ENCODE results near the gene PDCD1LG2.
"Not testable (repeated sequence)": the region's sequence is repeated elsewhere in the genome, so short reads cannot be mapped to it uniquely, and the experiment has no call there.

The PDCD1LG2 gene

DNA sequence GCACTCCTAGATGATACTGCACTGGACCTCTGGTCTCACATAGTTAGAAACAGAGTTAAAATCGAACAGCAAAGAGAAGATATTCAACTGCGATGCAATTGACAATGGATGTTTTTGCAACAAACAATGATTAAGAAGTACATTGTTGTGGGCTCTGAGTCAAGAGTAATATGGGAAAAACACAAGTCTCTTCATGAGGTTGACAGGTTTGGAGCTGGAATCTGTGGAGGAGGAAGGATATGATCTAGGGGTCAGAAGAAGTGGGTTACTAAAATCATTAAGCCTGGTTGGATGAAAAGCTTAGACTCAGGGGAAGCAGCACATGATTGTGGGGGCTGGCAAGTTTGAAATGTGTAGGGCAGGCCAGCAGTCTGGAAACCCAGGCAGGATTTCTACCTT, 53.1 kb downstream of the PDCD1LG2 start:
- peak; percentile 35 for DNase-seq (ENCODE audit: low read depth, low spot score)

DNA sequence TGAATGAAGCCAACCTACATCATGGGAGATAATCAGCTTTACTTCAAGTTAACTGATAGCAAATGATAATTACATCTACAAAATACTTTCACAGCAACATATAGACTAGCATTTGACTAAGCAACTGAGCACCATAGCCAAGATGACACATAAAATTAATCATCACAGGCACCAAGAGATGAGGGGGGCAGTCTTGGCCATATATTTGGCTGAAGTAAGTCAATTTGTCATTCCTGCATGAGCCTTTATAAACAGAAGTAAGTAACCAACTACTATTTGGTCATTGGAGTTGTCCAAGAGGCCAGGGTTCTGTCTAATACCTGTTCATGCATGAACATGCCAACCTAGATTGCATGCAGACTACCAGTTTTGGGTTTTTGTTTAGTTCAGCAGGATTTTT, 53.6 kb downstream of the PDCD1LG2 start:
- DNase-seq (ENCODE audit: low read depth, low spot score): peak; percentile 29

DNA sequence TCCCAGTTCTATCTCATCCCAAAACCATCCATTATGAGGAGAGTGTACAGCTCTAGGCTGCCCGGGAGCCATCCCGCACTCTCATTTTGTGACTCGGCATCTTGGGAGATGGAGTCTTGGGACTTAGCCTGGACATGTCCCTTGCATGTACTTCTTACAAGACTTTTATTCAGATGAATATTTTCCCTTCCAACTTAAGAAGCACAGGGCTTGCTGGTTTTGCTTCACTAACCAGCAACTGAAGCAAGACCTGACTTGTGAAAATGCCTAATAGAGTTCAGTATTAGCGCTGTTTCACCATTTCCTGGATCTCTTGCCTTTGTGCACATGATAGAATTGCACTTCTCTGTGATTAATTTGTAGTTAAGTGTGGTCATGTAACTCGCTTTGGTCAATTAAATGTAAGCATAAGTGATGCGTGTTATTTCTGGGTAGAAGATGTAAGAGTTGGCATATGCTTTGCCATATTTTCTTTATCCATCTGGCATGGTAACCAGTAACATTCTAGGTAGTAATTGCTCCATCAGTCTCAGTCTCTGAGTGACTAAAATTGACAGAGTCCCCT, 55.8 kb downstream of the PDCD1LG2 start:
- no peak for DNase-seq (ENCODE audit: low read depth, low spot score)

DNA sequence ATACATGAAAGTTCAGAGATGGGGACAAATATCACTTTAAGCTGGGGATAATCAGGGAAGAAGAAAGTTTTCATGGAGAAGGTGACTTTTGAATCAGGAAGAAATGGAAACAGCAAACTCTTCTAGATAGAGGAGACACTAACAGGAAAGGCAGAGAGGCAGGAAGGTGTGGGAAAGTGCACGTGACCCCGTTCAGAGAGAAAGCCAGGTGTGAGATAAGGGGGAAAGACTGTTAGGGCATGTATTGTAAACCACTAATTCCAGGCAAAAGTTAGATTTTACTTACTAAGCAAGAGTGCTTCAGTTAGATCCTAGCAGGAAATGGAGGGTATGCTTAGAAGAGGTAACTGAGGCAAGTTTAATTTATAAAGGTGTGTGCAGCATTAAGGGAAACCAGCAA, 58.5 kb downstream of the PDCD1LG2 start:
- no peak for DNase-seq (ENCODE audit: low read depth, low spot score)

DNA sequence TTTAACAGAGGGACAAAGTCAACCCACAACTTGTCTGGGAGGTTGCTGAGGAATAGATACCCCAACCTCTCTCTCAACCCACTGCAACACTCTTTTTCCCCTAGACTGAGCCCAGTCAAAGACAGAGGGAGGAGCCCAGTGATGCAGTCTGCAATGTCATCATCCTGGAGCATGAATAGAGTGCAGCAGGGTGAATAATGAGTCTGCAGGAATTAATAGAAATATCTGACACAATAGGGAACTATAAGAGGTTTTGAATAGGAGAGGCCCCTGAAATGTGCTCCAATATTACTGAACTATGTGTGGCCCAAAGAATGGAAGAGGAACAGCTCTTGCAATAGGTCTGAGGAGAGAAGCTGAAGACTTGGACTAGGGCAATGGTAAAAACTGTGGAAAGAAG, 59.1 kb downstream of the PDCD1LG2 start:
- DNase-seq (ENCODE audit: low read depth, low spot score): no peak

DNA sequence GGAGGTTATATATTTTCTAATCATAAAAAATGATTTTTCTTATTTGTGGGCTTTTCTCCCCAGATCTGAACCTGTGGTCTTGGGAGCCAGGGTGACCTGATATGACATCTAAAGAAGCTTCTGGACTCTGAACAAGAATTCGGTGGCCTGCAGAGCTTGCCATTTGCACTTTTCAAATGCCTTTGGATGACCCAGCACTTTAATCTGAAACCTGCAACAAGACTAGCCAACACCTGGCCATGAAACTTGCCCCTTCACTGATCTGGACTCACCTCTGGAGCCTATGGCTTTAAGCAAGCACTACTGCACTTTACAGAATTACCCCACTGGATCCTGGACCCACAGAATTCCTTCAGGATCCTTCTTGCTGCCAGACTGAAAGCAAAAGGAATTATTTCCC, 59.6 kb downstream of the PDCD1LG2 start:
- no peak for DNase-seq (ENCODE audit: low read depth, low spot score)

DNA sequence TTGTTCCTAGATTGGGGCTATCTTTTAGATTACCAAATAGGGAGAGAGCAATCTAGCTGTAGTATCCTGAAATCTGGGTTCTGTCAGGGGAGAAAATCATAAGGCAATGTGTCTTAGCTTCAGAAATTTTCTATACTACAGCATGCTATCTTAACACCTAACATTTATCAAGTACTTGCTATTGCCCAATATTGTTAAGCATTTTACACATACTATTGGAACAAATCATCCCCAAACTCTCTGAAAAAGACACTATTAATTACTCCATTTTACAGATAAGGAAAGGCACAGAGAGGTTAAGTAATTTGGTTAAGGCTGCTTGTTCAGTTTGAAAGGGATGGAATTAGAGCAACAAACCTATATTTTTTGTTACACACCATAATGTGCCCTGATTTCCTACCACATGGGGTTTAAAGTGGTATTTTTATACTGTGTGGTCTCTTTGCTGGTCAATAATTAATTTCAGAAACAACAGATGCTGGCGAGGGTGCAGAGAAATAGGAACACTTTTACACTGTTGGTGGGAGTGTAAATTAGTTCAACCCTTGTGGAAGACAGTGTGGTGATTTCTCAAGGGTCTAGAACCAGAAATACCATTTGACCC, 61.4 kb downstream of the PDCD1LG2 start:
- DNase-seq (ENCODE audit: low read depth, low spot score): no peak

DNA sequence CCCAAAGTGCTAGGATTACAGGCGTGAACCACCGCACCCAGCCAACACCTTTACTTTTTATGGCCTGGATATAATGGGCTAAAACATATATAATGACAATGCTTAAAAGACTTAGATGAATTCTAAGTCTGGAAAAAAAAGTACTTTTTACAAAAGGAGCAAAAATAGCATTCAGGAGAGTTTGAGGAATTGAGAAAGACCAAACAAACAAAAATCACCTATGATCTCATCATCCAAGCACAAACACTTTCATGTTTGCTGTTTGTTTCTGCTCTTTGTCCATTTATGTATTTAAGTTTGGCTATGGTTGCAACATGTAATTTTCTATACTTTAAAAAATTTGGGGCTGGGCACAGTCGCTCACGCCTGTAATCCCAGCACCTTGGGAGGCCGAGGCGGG, 63.8 kb downstream of the PDCD1LG2 start:
- DNase-seq (ENCODE audit: low read depth, low spot score): no peak

DNA sequence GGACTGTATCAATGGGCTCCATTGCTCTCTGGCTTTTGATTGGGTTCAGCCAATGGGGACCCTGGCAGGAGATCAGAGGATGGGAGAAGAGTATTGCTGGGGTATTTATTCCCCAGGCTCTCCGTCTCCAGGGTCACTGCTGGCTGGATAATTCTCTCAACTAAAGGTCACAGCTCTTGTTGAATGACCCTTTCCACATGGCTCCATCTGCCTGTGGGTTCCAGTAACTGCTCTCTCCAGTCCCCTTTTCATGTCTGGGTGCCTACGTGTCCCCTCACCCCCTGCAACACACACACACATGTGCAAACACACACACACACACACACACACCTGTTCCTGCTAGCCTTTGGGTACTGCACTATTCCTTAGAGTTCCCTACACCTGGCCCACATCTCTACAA, 64.7 kb downstream of the PDCD1LG2 start:
- no peak for DNase-seq (ENCODE audit: low read depth, low spot score)

DNA sequence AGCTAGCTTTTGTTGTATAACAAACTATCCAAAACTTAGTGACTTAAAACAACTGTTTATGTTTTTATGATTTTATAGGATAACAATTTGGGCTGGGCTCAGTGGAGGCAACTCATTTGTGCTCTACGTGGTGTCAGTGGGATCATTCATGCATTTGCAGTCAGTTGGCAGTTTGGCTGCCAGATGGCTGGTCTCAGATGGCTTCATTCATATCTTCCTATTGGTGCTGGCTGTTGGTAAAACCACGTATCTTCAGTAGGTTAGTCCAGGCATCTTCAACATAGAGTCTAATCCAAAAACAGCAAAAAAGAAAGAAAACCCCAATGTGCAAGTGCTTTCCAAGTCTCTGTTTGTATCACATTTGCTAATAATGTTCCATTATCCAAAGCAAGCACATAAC, 66.9 kb downstream of the PDCD1LG2 start:
- DNase-seq (ENCODE audit: low read depth, low spot score): no peak

DNA sequence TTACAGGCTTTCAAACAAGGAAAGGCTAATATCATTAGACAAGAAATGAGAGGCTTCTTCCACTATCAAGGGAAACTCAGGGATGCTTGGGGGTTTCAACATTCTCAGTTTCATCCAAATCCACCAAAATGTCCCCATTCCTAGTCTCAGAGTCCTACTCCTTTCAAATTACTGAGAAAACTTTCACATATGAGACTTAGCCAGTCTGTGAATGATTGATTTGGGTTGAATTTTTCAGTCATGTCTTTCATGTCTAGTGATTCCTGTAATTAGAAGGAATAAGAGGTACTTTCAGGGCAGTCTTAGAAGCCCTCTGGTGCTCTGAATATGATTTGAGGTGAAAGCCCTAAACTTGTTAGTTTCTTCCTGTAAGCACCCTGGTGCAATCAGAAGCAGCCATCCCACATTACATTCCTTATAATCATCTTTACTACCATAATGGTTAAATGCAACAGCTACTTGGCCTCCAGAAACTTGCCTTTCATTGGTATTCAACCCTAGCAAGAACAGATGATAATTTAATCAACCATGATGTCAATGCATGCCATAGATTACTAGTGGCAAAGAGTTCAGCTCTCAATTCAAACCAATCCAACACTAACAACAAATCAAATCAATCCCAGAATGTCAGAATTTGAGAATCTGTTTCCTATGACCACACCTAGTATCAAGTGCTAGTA, 67.8 kb downstream of the PDCD1LG2 start:
- DNase-seq (ENCODE audit: low read depth, low spot score): peak; percentile 28

DNA sequence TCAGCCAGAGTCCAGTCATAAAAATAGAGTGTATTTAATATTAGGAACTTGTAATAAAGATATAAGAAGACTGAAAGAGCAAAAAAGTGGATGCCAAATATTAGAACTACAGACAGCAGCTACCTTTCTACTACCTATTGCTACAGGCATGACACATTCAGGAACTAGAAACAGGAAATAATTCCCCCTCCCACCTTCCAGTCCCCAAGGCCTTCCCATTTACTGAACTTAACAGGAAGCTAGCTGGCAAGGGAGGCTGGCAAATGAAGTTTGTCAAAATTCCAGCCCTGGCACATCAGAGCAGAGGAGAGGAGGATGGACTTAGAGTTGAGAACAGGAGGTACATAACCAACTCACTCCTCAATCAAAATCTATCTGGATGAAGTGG, 68.4 kb downstream of the PDCD1LG2 start:
- DNase-seq (ENCODE audit: low read depth, low spot score): no peak

DNA sequence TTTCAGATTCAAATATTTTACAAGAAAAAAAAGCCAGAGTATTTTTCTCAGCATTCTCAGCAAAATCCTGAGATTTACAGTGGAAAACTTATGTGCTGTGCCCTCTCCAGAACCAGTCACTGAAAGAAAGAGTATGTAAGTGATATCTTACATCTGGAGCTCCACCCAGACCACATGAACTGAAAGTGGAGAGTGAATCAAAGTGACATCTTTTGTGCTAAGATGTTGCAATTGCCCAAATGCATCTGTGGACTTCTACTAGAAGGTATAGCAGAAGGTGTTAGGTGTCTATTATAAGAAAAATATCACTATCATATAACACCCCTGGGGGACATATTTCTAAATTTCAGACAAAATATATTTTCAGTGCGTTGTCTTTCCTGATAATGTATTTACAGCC, 69.5 kb downstream of the PDCD1LG2 start:
- DNase-seq (ENCODE audit: low read depth, low spot score): no peak

DNA sequence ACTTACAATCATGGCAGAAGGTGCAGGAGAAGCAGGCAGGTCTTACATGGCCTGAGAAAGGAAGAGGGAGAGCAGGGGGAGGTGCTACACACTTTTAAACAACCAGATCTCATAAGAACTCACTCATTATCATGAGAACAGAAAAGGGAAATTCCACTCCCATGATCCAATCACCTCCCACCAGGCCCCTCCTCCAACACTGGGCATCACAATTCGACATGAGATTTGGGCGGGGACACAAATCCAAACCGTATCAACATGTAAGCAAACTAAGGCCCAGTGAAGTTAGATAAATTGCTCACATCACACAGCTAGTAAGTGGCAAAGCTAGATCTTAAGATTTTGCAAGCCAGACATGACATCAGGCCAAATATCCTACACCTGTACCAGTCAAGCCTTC, 70.3 kb downstream of the PDCD1LG2 start:
- DNase-seq (ENCODE audit: low read depth, low spot score): no peak

DNA sequence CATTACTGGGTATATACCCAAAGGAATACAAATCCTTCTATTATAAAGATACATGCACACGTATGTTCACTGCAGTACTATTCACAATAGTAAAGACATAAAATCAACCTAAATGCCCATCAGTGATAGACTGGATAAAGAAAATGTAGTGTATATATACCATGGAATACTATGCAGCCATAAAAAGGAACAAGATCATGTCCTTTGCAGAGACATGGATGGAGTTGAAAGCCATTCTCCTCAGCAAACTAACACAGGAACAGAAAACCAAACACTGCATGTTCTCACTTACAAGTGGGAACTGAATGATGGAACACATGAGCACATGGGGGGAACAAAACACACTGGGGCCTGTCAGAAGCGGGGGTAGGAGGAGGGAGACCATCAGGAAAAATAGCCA, 71.4 kb downstream of the PDCD1LG2 start:
- DNase-seq (ENCODE audit: low read depth, low spot score): not testable (repeated sequence)

DNA sequence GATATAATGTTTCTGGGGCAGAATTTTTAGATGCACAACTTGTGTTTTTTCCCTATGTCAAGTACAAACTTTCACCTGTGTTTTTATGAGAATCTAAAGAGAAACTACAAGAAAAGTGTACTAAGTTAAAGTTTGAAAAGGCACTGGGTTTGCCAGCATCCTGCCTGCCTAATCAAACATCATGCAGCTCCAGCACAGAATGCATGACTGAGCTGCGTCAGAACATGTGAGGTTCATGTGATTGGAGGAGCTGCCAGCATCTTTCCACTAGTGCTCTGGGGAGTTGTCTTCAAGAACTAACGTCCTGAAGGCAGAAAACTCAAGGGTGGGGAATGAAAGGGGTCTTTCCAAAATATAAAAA, 72.5 kb downstream of the PDCD1LG2 start:
- DNase-seq (ENCODE audit: low read depth, low spot score): peak; percentile 80

DNA sequence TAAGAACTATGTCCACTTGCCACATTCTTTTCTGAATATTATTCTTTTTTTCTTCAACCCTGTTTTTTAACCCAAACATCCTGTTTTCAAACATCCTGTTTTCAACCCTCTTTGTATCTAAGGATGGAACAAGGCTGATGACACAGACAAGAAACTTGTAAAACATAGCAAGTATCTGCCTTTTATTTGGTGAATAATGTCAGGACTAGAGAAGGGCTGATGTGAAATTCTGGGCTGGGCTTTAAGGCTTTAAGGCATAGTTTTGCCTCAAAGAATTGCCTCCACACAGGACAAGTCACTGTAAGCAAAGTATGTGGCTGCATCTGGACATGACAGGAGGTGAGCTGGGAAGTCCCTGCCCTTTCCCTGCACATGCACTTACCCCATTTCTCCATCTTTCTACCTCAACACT, 76.1 kb downstream of the PDCD1LG2 start:
- no peak for DNase-seq (ENCODE audit: low read depth, low spot score)

DNA sequence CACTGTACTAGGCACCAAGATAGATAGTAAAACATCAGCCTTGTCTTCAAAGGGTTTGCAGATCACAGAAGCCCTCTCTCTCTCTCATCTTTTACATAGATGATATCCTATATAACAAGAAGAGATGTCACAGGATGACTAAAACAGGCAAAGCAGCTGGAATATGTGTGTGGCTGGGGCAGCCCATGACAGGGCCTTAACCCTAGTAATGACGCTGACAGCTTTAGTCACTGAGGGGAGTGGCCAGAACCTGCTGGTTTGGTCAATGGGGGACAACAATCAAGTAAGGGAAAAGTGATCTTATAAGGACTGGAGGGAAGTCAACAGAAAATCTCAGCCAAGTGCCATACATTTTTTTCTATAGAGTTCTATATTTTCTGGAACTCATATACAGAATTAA, 76.7 kb downstream of the PDCD1LG2 start:
- peak; percentile 31 for DNase-seq (ENCODE audit: low read depth, low spot score)

DNA sequence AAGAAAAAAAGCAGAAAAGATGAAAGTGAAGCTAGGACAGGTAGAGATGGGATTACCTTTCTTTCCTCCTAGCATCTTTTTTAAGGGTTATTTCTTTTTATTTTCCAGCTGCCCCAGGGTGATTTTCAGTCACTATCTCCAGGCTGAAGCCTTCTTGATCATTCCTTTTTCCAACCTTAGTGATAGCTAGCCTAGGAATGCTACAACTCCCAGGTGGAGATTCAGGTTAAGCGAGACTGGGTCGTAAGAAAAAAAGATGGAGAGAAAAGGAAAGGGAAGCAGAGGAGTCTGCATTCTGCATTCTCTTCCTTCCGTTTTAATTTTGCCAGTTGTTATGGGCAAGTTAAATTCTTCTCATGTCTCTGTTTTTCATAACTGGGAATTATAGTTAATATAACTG, 81.9 kb downstream of the PDCD1LG2 start:
- no peak for DNase-seq (ENCODE audit: low read depth, low spot score)

DNA sequence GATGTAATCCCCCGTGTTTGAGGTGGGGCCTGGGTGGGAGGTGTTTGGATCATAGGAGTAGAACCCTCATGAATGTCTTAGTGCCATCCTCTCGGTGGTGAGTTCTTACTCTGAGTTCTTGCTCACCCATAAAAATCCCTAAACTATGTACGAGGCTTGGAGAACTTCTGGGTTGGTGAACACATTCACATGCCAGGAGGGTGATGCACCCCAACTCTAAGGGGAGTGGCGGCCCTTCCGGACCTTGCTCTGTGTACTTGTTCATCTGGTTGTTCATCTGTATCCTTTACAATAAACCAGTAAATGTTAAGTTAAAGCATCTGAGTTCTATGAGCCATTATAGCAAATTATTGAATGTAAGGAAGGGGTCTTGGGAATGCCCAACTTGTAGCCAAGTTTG, 82.6 kb downstream of the PDCD1LG2 start:
- DNase-seq (ENCODE audit: low read depth, low spot score): no peak

DNA sequence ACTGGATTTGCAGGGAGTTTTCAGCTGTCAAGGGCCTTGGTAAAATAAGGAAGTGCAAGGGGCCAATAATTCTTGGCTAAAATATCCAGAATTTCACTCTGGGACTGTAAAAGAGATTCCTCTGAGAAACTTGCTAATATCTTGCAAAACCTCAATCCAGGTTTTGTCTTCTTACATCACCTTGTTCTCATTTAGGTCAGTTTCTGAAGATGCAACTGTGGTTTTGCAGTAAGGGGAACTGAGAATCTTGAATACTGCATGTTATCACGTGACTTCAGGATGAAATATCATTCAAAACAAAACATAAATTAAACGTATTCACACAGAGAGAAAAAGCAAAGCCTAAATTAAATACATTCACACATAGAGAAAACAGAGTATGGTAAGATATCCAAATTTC, 83.6 kb downstream of the PDCD1LG2 start:
- no peak for DNase-seq (ENCODE audit: low read depth, low spot score)

DNA sequence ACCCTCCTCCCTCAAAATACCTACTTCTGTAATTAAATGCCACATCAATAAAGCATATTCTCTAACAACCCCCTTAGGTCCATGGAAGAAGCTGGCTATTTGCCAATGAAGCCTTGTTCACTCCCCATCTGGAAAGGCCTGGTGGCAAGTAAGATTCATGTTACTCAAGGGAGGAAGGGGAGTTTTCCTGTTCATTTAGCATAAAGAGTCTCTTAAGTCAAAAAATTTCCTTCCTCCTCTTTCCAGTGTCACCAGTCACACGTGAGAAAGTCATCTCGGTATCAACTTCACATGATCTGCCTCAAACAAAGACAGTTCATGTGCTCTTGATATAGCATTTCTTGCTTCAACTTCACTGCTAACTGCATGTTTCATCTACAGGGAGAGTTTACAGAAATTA, 85.8 kb downstream of the PDCD1LG2 start:
- DNase-seq (ENCODE audit: low read depth, low spot score): no peak
